Glutamatergic neuron (in vitro differentiated cells): ENCODE data around the gene METTL5. TPM values are rescaled to one million over a fixed set of nuclear protein-coding genes. Genes with fewer than 3 reads are reported as not detected.
"Not testable (repeated sequence)": the region's sequence is repeated elsewhere in the genome, so short reads cannot be mapped to it uniquely, and the experiment has no call there.

ENCODE experiments used
- DNase-seq: peaks from one replicate; pipeline ENCODE4 v3.0.0; 2022
- H3K27ac Mint-ChIP-seq: one replicate; pipeline ENCODE4 v1.8.0; 2020; ENCODE audit warnings: mild to moderate bottlenecking, mixed read lengths, inconsistent platforms; ENCODE audit not compliant: unreplicated experiment
- H3K27me3 Mint-ChIP-seq: one replicate; pipeline ENCODE4 v1.8.0; 2020; ENCODE audit warnings: mild to moderate bottlenecking, moderate library complexity, mixed read lengths, inconsistent platforms; ENCODE audit not compliant: unreplicated experiment
- H3K36me3 Mint-ChIP-seq: one replicate; pipeline ENCODE4 v1.8.0; 2020; ENCODE audit warnings: mild to moderate bottlenecking, mixed read lengths, inconsistent platforms; ENCODE audit not compliant: unreplicated experiment
- H3K4me1 Mint-ChIP-seq: one replicate; pipeline ENCODE4 v1.8.0; 2020; ENCODE audit warnings: mild to moderate bottlenecking, low read depth, mixed read lengths, inconsistent platforms; ENCODE audit not compliant: unreplicated experiment
- H3K4me3 Mint-ChIP-seq: one replicate; pipeline ENCODE4 v1.8.0; 2020; ENCODE audit warnings: mild to moderate bottlenecking, mixed read lengths, inconsistent platforms; ENCODE audit not compliant: unreplicated experiment
- H3K9me3 Mint-ChIP-seq: one replicate; pipeline ENCODE4 v1.8.0; 2020; ENCODE audit warnings: mild to moderate bottlenecking, moderate library complexity, mixed read lengths, inconsistent platforms; ENCODE audit not compliant: unreplicated experiment
- CTCF ChIP-seq: fragments of 200-600 bp; sonication (generic); IDR thresholded peaks from one replicate; pipeline ENCODE4 v1.5.0; 2021; ENCODE audit not compliant: partially characterized antibody, unreplicated experiment
- total RNA-seq: library from RNA; stranded (reverse); fragmentation: NEBNext Ultra II Directional; extraction: Animal tissue kit (Norgen Biotek cat#: 25700); gene quantifications from one replicate; pipeline ENCODE4 v1.2.1, GENCODE V29; 2021; ENCODE audit not compliant: unreplicated experiment

METTL5 gene
- total RNA-seq, 1 donor from 2014 or later: 34.0 TPM

GRCh38 chr2:169819106-169819505, 5.6 kb downstream of the METTL5 start:
- H3K4me1 Mint-ChIP-seq: peaks cover 4% of the 10 kb centered on the region
- peaks cover 9% of the 10 kb centered on the region for H3K36me3 Mint-ChIP-seq
- TF ChIP-seq CTCF: no peak
- H3K27ac Mint-ChIP-seq: no peak overlapping the region
- H3K27me3 Mint-ChIP-seq: no peaks in the 10 kb centered on the region
- peaks cover 3% of the 10 kb centered on the region for H3K9me3 Mint-ChIP-seq
- no peak for DNase-seq
- no peak overlapping the region for H3K4me3 Mint-ChIP-seq

GRCh38 chr2:169818241-169818640, 6.5 kb downstream of the METTL5 start:
- no peak overlapping the region for H3K4me3 Mint-ChIP-seq
- H3K36me3 Mint-ChIP-seq: peaks cover 9% of the 10 kb centered on the region
- H3K4me1 Mint-ChIP-seq: no peaks in the 10 kb centered on the region
- H3K27me3 Mint-ChIP-seq: no peaks in the 10 kb centered on the region
- H3K9me3 Mint-ChIP-seq: peaks cover 3% of the 10 kb centered on the region
- no peak for TF ChIP-seq CTCF
- DNase-seq: no peak
- H3K27ac Mint-ChIP-seq: no peak overlapping the region

GRCh38 chr2:169817369-169817768, 7.3 kb downstream of the METTL5 start:
- not testable (repeated sequence) for H3K9me3 Mint-ChIP-seq, DNase-seq, H3K36me3 Mint-ChIP-seq, H3K27ac Mint-ChIP-seq, H3K4me3 Mint-ChIP-seq, H3K4me1 Mint-ChIP-seq, H3K27me3 Mint-ChIP-seq

- not testable (repeated sequence) for H3K36me3 Mint-ChIP-seq, H3K4me3 Mint-ChIP-seq
These were observed 7.7 kb downstream of the METTL5 start for GRCh38 chr2:169816961-169817360.

GRCh38 chr2:169815849-169816248, 8.9 kb downstream of the METTL5 start:
- H3K36me3 Mint-ChIP-seq: peaks cover 9% of the 10 kb centered on the region
- no peak overlapping the region for H3K27ac Mint-ChIP-seq
- no peak for DNase-seq
- H3K4me1 Mint-ChIP-seq: no peaks in the 10 kb centered on the region
- peaks cover 3% of the 10 kb centered on the region for H3K9me3 Mint-ChIP-seq
- TF ChIP-seq CTCF: no peak
- H3K27me3 Mint-ChIP-seq: no peaks in the 10 kb centered on the region
- no peak overlapping the region for H3K4me3 Mint-ChIP-seq

More at GRCh38 chr2:169816961-169817360, 7.7 kb downstream of the METTL5 start:
- not testable (repeated sequence) for H3K9me3 Mint-ChIP-seq, H3K27ac Mint-ChIP-seq, H3K4me1 Mint-ChIP-seq, H3K27me3 Mint-ChIP-seq, DNase-seq

- H3K27me3 Mint-ChIP-seq: no peaks in the 10 kb centered on the region
- H3K4me1 Mint-ChIP-seq: no peaks in the 10 kb centered on the region
- H3K36me3 Mint-ChIP-seq: no peaks in the 10 kb centered on the region
- H3K4me3 Mint-ChIP-seq: no peak overlapping the region
- no peak overlapping the region for H3K27ac Mint-ChIP-seq
- TF ChIP-seq CTCF: no peak
- no peaks in the 10 kb centered on the region for H3K9me3 Mint-ChIP-seq
- no peak for DNase-seq
These were observed 16.5 kb downstream of the METTL5 start for GRCh38 chr2:169808221-169808620.
